GM18867 (cell line): Measurements from ENCODE around the gene CFLAR.

Experiments used
- ATAC-seq: cut with Tn5 transposase; IDR thresholded peaks from one replicate; pipeline ENCODE4 v1.9.1; 2021; ENCODE audit warnings: mild to moderate bottlenecking, moderate library complexity; ENCODE audit not compliant: unreplicated experiment

CFLAR gene

GRCh38 chr2:201205515-201205849 lies 89.5 kb downstream of the CFLAR start:
- no peak for ATAC-seq

GRCh38 chr2:201208563-201209252 lies 92.7 kb downstream of the CFLAR start:
- peak; percentile 87 for ATAC-seq

GRCh38 chr2:201215963-201216362 lies 100.0 kb downstream of the CFLAR start:
- no peak for ATAC-seq

- ATAC-seq = no peak
These were observed 101.0 kb downstream of the CFLAR start for GRCh38 chr2:201216918-201217317.

GRCh38 chr2:201218780-201219179 lies 102.8 kb downstream of the CFLAR start:
- no peak for ATAC-seq

GRCh38 chr2:201219328-201220096 lies 103.5 kb downstream of the CFLAR start:
- ATAC-seq = no peak

GRCh38 chr2:201220102-201220570 lies 104.2 kb downstream of the CFLAR start:
- ATAC-seq = no peak

GRCh38 chr2:201223089-201224073 lies 107.4 kb downstream of the CFLAR start:
- peak; percentile 94 for ATAC-seq
